D721Med (cell line): ENCODE data around the gene BHMT2.

ENCODE experiments used
- DNase-seq: peaks from one replicate; pipeline ENCODE4 v3.0.0; 2011; ENCODE audit warnings: low spot score; ENCODE audit not compliant: insufficient read length
- FAIRE-seq: peaks from 2 replicates; lab custom pipeline; 2011; peaks lifted over from hg19 to GRCh38; lab: Jason Lieb, UNC
- TF ChIP-seq, protein P1 (sequence below): IDR thresholded peaks from 2 replicates; pipeline ENCODE4 v1.5.1; 2012; ENCODE audit warnings: mild to moderate bottlenecking, control low read depth; ENCODE audit not compliant: insufficient read depth; ENCODE audit errors: missing control alignments

Gene BHMT2

DNA sequence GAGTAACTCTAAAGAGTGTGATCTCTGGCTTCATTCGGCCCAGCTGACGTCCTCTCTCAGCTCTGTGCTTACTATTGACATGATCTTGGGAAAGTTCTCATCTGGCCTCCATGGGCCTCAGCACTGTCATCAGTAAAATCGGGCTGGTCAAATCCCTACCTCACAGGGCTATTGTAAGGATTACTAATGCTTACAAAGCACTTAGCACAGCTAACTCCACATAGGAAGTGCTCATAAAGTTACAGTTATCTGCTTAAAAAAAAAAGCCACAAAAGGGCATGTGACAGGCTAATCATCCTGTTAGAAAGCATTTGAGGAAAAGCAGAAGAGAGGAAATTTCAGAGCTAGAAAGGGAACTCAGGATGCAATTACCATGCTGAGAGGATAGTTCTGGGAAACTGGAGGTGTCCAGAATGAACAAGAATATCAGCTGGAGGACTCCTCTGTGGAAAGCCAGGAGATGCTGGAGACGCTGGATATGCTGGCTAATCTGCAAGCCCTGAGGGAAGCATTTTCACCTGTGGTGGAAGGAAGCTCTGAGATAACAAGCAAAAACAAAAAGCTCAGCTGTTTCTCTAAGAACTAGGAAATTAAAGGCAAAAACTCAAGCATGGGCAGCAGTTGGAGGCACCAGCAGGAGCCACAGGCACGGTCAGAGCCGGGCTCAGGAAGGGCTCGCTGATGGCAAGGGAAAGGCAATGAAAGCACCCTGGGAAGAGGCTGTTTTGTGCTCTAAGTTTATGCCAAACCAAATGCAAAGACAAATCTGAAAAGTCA is 37.6 kb downstream of the BHMT2 start:
- TF ChIP-seq, protein P1, sequence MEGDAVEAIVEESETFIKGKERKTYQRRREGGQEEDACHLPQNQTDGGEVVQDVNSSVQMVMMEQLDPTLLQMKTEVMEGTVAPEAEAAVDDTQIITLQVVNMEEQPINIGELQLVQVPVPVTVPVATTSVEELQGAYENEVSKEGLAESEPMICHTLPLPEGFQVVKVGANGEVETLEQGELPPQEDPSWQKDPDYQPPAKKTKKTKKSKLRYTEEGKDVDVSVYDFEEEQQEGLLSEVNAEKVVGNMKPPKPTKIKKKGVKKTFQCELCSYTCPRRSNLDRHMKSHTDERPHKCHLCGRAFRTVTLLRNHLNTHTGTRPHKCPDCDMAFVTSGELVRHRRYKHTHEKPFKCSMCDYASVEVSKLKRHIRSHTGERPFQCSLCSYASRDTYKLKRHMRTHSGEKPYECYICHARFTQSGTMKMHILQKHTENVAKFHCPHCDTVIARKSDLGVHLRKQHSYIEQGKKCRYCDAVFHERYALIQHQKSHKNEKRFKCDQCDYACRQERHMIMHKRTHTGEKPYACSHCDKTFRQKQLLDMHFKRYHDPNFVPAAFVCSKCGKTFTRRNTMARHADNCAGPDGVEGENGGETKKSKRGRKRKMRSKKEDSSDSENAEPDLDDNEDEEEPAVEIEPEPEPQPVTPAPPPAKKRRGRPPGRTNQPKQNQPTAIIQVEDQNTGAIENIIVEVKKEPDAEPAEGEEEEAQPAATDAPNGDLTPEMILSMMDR: no peak
- no peak for DNase-seq
- no peak for FAIRE-seq

DNA sequence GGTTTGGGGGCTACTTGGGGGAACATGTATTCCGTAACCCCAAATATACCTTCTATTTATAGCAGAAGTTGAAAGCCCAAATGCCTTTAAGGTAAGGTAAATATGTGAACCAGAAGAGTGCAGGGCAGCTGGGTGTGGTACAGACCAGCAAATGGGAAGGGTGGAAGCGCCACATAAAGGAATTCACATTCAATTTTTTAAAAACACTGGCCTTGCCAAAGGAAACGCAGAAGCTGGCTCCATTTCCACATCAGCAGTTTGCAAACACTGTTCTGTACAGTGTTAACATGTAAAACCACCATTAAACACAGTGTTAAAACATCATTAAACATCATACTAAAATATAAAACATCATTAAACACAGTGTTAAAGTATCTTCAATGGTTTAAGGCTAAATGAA is 38.5 kb downstream of the BHMT2 start:
- no peak for DNase-seq
- no peak for FAIRE-seq
- TF ChIP-seq, protein P1: no peak

DNA sequence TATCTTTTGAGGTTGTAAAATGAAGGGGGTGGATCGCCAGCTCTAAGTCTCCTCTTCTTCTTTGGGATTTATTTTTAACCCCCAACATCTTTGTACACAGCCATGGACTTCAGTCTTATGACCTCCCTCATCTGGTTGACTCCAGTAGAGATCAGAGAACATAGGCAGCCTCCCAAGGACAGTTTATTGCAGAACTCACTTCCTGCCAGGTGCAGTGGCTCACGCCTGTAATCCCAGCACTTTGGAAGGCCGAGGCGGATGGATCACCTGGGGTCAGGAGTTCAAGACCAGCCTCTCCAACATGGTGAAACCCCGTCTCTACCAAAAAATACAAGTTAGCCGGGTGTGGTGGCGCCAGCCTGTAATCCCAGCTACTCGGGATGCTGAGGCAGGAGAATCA is 39.2 kb downstream of the BHMT2 start:
- TF ChIP-seq, protein P1: no peak
- FAIRE-seq: no peak
- DNase-seq: no peak

DNA sequence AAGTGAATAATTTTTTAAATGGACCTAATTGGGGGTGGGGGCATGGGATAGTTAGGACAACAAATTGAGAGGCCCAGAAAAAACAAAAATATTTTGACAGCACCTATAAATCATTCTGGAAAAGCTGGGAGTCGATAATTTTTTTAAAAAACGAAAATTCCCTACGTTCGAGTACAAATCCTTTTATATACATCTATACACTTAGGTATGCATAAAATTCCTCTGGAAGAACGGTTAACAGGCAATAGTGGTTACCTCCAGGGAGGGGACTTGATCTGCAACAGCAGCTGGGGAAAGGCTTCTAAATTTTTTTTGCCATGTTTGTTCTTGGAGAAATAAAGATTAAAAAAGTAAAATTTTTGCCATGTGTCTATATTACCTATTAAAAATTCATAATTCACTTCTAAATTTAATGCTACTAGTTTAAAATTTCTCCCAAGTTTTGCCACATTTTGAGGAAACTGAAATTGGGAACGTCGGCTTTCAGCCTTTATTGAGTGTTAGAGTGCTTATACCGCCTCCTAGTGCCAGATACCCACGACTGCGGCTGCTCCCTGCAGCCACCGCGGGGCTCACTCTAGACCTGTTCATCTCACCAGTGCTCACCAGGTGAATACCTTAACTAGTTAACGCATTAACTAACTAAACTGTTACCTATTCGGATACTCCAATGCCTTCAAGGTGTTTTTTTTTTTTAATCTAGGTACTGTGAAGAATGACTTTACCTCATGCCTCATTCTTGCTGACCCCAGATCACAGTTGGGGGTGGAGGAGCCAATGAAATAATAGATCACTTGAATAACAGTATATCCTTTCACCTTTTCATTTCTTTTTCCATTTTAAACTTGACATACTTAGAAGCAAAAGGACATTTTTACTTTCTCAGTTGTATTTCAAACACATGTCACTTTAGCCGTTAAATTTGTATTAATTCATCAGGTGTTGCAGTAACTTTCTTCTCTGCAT is 40.2 kb downstream of the BHMT2 start:
- no peak for FAIRE-seq
- DNase-seq: peak; percentile 26
- TF ChIP-seq, protein P1: peak; percentile 35

DNA sequence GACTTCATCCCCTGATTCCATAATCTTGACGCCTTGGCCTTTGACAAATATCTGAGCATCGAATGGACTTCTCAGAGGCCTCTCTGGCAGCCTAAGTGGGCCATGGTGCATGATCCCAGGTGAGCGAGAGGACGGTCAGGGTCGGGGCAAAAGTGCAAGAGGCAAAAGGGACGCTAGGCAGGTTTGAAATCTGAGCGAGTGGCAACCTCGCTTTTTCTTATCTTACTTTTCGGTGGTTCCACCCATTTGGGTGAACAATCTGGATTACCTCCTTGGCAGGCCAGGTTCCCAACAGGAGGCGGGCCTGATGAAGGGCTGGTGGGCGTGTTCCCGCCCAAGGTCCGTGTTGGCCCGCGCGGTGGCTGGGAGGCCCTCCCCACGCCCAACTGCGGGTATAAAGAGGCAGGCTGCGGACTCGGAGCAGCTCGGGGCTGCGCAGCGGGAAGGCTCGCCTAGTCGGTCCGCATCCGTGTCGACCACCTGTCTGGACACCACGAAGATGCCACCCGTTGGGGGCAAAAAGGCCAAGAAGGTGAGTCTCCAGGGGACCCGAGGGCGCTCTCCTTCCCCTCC is 41.9 kb downstream of the BHMT2 start, which contains the start of gene BHMT:
BHMT (plus strand) TSS at position 423 of the 573 bp plus-strand sequence; CDS start at position 500, 77 bp downstream.
- FAIRE-seq: no peak
- TF ChIP-seq, protein P1: no peak
- DNase-seq: no peak

DNA sequence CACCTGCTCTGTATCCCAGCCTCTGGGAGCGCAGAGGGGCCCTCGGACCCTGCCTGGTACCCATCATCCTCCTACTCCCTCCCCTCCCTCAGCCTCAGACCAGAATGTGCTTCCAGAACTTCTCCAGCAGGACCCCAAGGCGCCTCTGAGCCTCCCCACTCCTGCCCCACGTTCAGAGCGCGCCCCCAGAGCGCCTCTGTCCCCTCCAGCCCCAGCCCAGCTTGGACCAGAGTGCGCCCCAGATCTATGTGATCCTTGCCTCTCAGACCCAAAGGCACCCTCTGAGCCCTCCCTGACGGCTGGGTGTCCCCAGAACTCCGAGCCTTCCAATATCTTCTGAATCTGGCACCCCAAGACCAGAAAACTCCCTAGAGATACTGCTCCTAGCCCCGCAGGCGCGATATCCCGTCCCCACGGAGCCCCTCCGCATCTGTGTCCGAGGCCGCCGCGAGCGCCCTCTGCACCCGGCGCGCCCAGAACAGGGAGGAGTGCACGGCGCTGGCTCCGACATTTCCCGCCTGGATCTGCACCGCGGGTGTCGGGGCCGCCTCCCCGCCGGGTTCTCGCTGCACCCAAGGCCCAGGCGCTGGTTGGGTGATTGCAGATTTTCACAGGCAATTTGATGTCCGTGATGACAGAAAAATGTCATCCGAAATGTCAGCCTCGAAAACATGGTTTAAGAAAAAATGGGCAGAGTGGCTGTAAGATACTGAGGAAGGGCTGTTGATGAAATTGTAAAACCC is 42.6 kb downstream of the BHMT2 start:
- DNase-seq: no peak
- FAIRE-seq: no peak
- TF ChIP-seq, protein P1: no peak
